WTC11 (cell line): ENCODE results near the gene KCNK4. TPM values are rescaled to one million over a fixed set of nuclear protein-coding genes. Genes with fewer than 3 reads are reported as not detected.

Experiments
- ATAC-seq: fragments of 200-7000 bp; cut with Tn5 transposase; 2 replicates; pipeline ENCODE4 v1.10.0; 2021; ENCODE audit warnings: mild to moderate bottlenecking, moderate library complexity
- CTCF ChIA-PET: fragments of 300-600 bp; sonication (Branson Sonifier 250); formaldehyde crosslinking; loops from one replicate; lab custom pipeline; 2021; ENCODE audit warnings: antibody characterized with exemption; lab: Charles Lee
- POLR2A ChIA-PET: fragments of 350-600 bp; sonication (Branson Sonifier 250); formaldehyde crosslinking; loops from one replicate; lab custom pipeline; 2021; ENCODE audit warnings: antibody characterized with exemption; lab: Charles Lee
- DNase-seq: peaks from one replicate; pipeline ENCODE4 v3.0.0; 2021; ENCODE audit warnings: low spot score
- H3K27ac Mint-ChIP-seq: 2 replicates; pipeline ENCODE4 v1.8.0; 2021; ENCODE audit warnings: mixed read lengths
- H3K27me3 Mint-ChIP-seq: 2 replicates; pipeline ENCODE4 v1.8.0; 2021; ENCODE audit warnings: low read depth, mild to moderate bottlenecking, moderate library complexity, mixed read lengths
- H3K36me3 Mint-ChIP-seq: 2 replicates; pipeline ENCODE4 v1.8.0; 2021; ENCODE audit warnings: mixed read lengths
- H3K4me1 Mint-ChIP-seq: 2 replicates; pipeline ENCODE4 v1.8.0; 2022; ENCODE audit warnings: mixed read lengths
- H3K4me3 Mint-ChIP-seq: 2 replicates; pipeline ENCODE4 v1.8.0; 2021; ENCODE audit warnings: mild to moderate bottlenecking, moderate library complexity, mixed read lengths
- H3K9me3 Mint-ChIP-seq: 2 replicates; pipeline ENCODE4 v1.8.0; 2021; ENCODE audit warnings: mixed read lengths
- ATF6 ChIP-seq: sonication (generic); formaldehyde crosslinking; IDR thresholded peaks from 2 replicates; pipeline ENCODE4 v1.8.1; 2023; ENCODE audit warnings: mild to moderate bottlenecking, missing genetic modification reagents
- ELF4 ChIP-seq: sonication (generic); formaldehyde crosslinking; IDR thresholded peaks from 2 replicates; pipeline ENCODE4 v1.8.1; 2022; ENCODE audit warnings: low read depth, mild to moderate bottlenecking, moderate library complexity, missing genetic modification reagents
- ERG ChIP-seq: fragments of 250-450 bp; sonication (Bioruptor Pico); IDR thresholded peaks from 2 replicates; pipeline ENCODE4 v1.8.0; 2021; ENCODE audit warnings: mild to moderate bottlenecking
- ETV6 ChIP-seq: sonication (generic); formaldehyde crosslinking; IDR thresholded peaks from 2 replicates; pipeline ENCODE4 v1.8.1; 2022; ENCODE audit warnings: mild to moderate bottlenecking, missing genetic modification reagents
- GABPB1 ChIP-seq: sonication (generic); formaldehyde crosslinking; IDR thresholded peaks from 2 replicates; pipeline ENCODE4 v1.8.1; 2023; ENCODE audit warnings: mild to moderate bottlenecking, missing genetic modification reagents
- GRHL2 ChIP-seq: fragments of 250-450 bp; sonication (Bioruptor Pico); IDR thresholded peaks from 2 replicates; pipeline ENCODE4 v1.8.0; 2022; ENCODE audit warnings: mild to moderate bottlenecking, moderate library complexity; ENCODE audit not compliant: insufficient replicate concordance, severe bottlenecking
- KAT7 ChIP-seq: sonication (generic); formaldehyde crosslinking; IDR thresholded peaks from 2 replicates; pipeline ENCODE4 v1.8.1; 2023; ENCODE audit warnings: missing genetic modification reagents, mild to moderate bottlenecking, borderline replicate concordance
- MXD4 ChIP-seq: fragments of 250-450 bp; sonication (Bioruptor Pico); IDR thresholded peaks from 2 replicates; pipeline ENCODE4 v1.8.0; 2021; ENCODE audit warnings: mild to moderate bottlenecking, moderate library complexity, borderline replicate concordance
- MYBL2 ChIP-seq: sonication (generic); formaldehyde crosslinking; IDR thresholded peaks from 2 replicates; pipeline ENCODE4 v1.8.1; 2023; ENCODE audit warnings: mild to moderate bottlenecking, moderate library complexity, missing genetic modification reagents
- RELA ChIP-seq: sonication (generic); formaldehyde crosslinking; IDR thresholded peaks from 2 replicates; pipeline ENCODE4 v1.8.1; 2022; ENCODE audit warnings: missing genetic modification reagents, mild to moderate bottlenecking, borderline replicate concordance
- STAT6 ChIP-seq: sonication (generic); formaldehyde crosslinking; conservative IDR thresholded peaks from 2 replicates; pipeline ENCODE4 v1.8.1; 2023; ENCODE audit warnings: mild to moderate bottlenecking, low read depth, missing genetic modification reagents, moderate library complexity
- TEAD1 ChIP-seq: sonication (generic); formaldehyde crosslinking; IDR thresholded peaks from 2 replicates; pipeline ENCODE4 v1.8.0; 2022; ENCODE audit warnings: mild to moderate bottlenecking, missing genetic modification reagents
- ZBTB43 ChIP-seq: sonication (generic); formaldehyde crosslinking; IDR thresholded peaks from 2 replicates; pipeline ENCODE4 v1.8.1; 2023; ENCODE audit warnings: mild to moderate bottlenecking, missing genetic modification reagents
- ZNF121 ChIP-seq: sonication (generic); formaldehyde crosslinking; IDR thresholded peaks from 2 replicates; pipeline ENCODE4 v1.8.0; 2023; ENCODE audit warnings: missing genetic modification reagents
- ZNF138 ChIP-seq: sonication (generic); formaldehyde crosslinking; conservative IDR thresholded peaks from 2 replicates; pipeline ENCODE4 v1.8.1; 2022; ENCODE audit warnings: mild to moderate bottlenecking, moderate library complexity, missing genetic modification reagents
- ZNF232 ChIP-seq: sonication (generic); formaldehyde crosslinking; IDR thresholded peaks from 2 replicates; pipeline ENCODE4 v1.8.0; 2022; ENCODE audit warnings: mild to moderate bottlenecking, missing genetic modification reagents
- ZNF263 ChIP-seq: sonication (generic); formaldehyde crosslinking; IDR thresholded peaks from 2 replicates; pipeline ENCODE4 v1.8.1; 2022; ENCODE audit warnings: low read depth, mild to moderate bottlenecking, moderate library complexity, missing genetic modification reagents
- ZNF317 ChIP-seq: sonication (generic); formaldehyde crosslinking; IDR thresholded peaks from 2 replicates; pipeline ENCODE4 v1.8.1; 2023; ENCODE audit warnings: low read depth, mild to moderate bottlenecking, moderate library complexity, missing genetic modification reagents, borderline replicate concordance
- ZNF423 ChIP-seq: fragments of 250-450 bp; sonication (Bioruptor Pico); IDR thresholded peaks from 2 replicates; pipeline ENCODE4 v2.1.2; 2022; ENCODE audit warnings: mild to moderate bottlenecking, moderate library complexity
- ZNF425 ChIP-seq: fragments of 250-450 bp; sonication (Bioruptor Pico); conservative IDR thresholded peaks from 2 replicates; pipeline ENCODE4 v1.9.0; 2021; ENCODE audit warnings: mild to moderate bottlenecking
- ZNF671 ChIP-seq: fragments of 250-450 bp; sonication (Bioruptor Pico); IDR thresholded peaks from 2 replicates; pipeline ENCODE4 v1.8.0; 2021; ENCODE audit warnings: mild to moderate bottlenecking
- total RNA-seq: library from RNA; stranded (reverse); gene quantifications from 3 replicates; pipeline ENCODE4 v1.2.3, GENCODE V29; 2021

Gene KCNK4
- total RNA-seq, 1 experiment from 2014 or later: 0.74 TPM

- no peak for TF ChIP-seq ZNF423 (CRISPR knock-in tag)
Measured at GRCh38 chr11:64347193-64347867, 56.2 kb downstream of the KCNK4 start (continued).

- Mint-ChIP-seq H3K4me3 (no peak overlapping the region), H3K4me1 (peaks cover 5% of the 10 kb centered on the region; the same call in 1 of the 2 replicates), H3K27me3 (no peaks in the 10 kb centered on the region), H3K9me3 (no peaks in the 10 kb centered on the region), H3K36me3 (no peaks in the 10 kb centered on the region), H3K27ac (no peak overlapping the region)
- TF ChIP-seq ZNF232 (CRISPR knock-in tag): no peak
- TF ChIP-seq ETV6: no peak
- TF ChIP-seq ZBTB43: no peak
- no peak for TF ChIP-seq GABPB1 (CRISPR knock-in tag)
- no peak for TF ChIP-seq RELA (CRISPR knock-in tag)
- TF ChIP-seq STAT6 (CRISPR knock-in tag): no peak
- no peak for TF ChIP-seq MYBL2 (CRISPR knock-in tag)
- no peak for TF ChIP-seq ERG (CRISPR knock-in tag)
- TF ChIP-seq ZNF425 (CRISPR knock-in tag): no peak
- no peak for TF ChIP-seq ELF4
- no peak for TF ChIP-seq ZNF671 (CRISPR knock-in tag)
- TF ChIP-seq ZNF317 (CRISPR knock-in tag): no peak
- TF ChIP-seq ATF6 (CRISPR knock-in tag): no peak
- TF ChIP-seq TEAD1: no peak
- TF ChIP-seq ZNF121 (CRISPR knock-in tag): no peak
- TF ChIP-seq ZNF138: no peak
- TF ChIP-seq KAT7 (CRISPR knock-in tag): no peak
- TF ChIP-seq GRHL2: no peak
- no peak for TF ChIP-seq MXD4 (CRISPR knock-in tag)
- no peak for TF ChIP-seq ZNF263 (CRISPR knock-in tag)
- ChIA-PET POLR2A (interaction anchor here (0.6 to 1.7 kb wide), 5 partner anchors 12 to 80 kb away, joined by 3 to 5 read pairs (median 4); partner anchors contain the start of gene PRDX5), CTCF (interaction anchor here (0.7 to 10.4 kb wide), 8 partner anchors 7 to 301 kb away, joined by 3 to 437 read pairs (median 7); partner anchors contain the start of genes CCDC88B, PRDX5 and TRMT112)
- DNase-seq (no peak), ATAC-seq (peak; percentile 27)
Measured at GRCh38 chr11:64348383-64349024, 57.4 kb downstream of the KCNK4 start.
